Tibial artery (tissue), 4 donors: ENCODE measurements around the gene NSL1.
A peak's percentile ranks its signal among the peaks of the same experiment; 100 is the strongest.

Experiments
- DNase-seq, 2 donors: peaks; one replicate each; pipeline ENCODE4 v3.0.0-alpha.2; 2019
- H3K27ac ChIP-seq, 2 donors: fragments of 200-600 bp; sonication (generic) in 1 of 2; 1 replicate in 1 of 2; 2 replicates in 1 of 2; pipeline ENCODE4 v1.5.1; 2018 to 2019; ENCODE audit warnings: mild to moderate bottlenecking in 1 of 2
- H3K27me3 ChIP-seq, 2 donors: fragments of 200-600 bp; sonication (generic) in 1 of 2; one replicate each; pipeline versions ENCODE4 v1.5.1 to v1.6.0; 2016 to 2019
- H3K36me3 ChIP-seq, 3 donors: fragments of 200-600 bp; sonication (generic) in 2 of 3; one replicate each; pipeline ENCODE4 v1.5.1; 2016 to 2019; ENCODE audit warnings: mild to moderate bottlenecking in 2 of 3
- H3K4me1 ChIP-seq, 4 donors: fragments of 200-600 bp; sonication (generic) in 2 of 4; 1 replicate in 3 of 4; 2 replicates in 1 of 4; pipeline ENCODE4 v1.5.1; 2016 to 2019
- H3K4me3 ChIP-seq, 2 donors: fragments of 200-600 bp; sonication (generic) in 1 of 2; 1 replicate in 1 of 2; 2 replicates in 1 of 2; pipeline ENCODE4 v1.5.1; 2018 to 2019; ENCODE audit warnings: mild to moderate bottlenecking in 2 of 2
- H3K9me3 ChIP-seq, 3 donors: fragments of 200-600 bp; sonication (generic) in 1 of 3; one replicate each; pipeline ENCODE4 v1.5.1; 2016 to 2019
- intact Hi-C: fragments of 100-400 bp; cut with DNase I; formaldehyde crosslinking; loops from one replicate; pipeline ENCODE4 v1.15.0; 2023; ENCODE audit warnings: low total_unique reads
- TF ChIP-seq, protein P1 (sequence below), 2 experiments: fragments of 200-600 bp in 1 of 2; fragments of 450-650 bp in 1 of 2; IDR thresholded peaks; one replicate each; pipeline ENCODE4 v1.5.1; 2017 to 2019; ENCODE audit warnings: antibody characterized with exemption in 2 of 2, mild to moderate bottlenecking in 1 of 2, moderate library complexity in 1 of 2

Gene NSL1

DNA sequence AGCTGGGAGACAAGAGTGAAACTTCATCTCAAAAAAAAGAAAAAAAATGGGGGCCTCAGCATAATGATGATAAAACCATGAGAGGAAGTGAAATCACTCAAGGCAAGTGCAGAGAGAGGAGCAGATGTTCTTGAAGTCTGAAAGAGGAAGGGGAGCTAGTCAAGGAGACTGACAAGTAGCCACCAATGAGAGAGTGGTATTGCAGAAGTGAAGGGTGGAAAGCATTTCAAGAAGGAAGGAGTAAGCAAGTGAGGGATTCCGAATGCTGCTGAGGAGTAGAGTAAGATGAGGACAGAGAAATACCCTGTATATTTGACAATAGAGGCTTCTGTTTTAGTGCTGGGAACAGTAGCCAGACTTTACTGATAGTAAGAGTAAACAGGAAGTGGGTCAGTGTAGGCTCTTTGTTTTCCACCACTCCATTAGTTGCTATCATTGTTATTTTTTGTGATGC lies 3.0 kb upstream of the NSL1 start:
- no peaks in the 10 kb centered on the region for H3K27me3 ChIP-seq
- H3K9me3 ChIP-seq, result no peaks in the 10 kb centered on the region
- no peak overlapping the region for H3K4me3 ChIP-seq
- TF ChIP-seq, protein P1, sequence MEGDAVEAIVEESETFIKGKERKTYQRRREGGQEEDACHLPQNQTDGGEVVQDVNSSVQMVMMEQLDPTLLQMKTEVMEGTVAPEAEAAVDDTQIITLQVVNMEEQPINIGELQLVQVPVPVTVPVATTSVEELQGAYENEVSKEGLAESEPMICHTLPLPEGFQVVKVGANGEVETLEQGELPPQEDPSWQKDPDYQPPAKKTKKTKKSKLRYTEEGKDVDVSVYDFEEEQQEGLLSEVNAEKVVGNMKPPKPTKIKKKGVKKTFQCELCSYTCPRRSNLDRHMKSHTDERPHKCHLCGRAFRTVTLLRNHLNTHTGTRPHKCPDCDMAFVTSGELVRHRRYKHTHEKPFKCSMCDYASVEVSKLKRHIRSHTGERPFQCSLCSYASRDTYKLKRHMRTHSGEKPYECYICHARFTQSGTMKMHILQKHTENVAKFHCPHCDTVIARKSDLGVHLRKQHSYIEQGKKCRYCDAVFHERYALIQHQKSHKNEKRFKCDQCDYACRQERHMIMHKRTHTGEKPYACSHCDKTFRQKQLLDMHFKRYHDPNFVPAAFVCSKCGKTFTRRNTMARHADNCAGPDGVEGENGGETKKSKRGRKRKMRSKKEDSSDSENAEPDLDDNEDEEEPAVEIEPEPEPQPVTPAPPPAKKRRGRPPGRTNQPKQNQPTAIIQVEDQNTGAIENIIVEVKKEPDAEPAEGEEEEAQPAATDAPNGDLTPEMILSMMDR (IDR thresholded peaks at IDR 0.05), result no peak
- peaks cover 0 to 25% (median 11%) of the 10 kb centered on the region in 4 donors for H3K4me1 ChIP-seq
- H3K27ac ChIP-seq, result no peak overlapping the region
- intact Hi-C loops, result loop anchor here (10.0 kb wide), 2 partner anchors 60 to 320 kb away; partner anchors contain the start of gene FLVCR1
- peaks cover 4 to 27% (median 21%) of the 10 kb centered on the region in 3 donors for H3K36me3 ChIP-seq
- no peak for DNase-seq

DNA sequence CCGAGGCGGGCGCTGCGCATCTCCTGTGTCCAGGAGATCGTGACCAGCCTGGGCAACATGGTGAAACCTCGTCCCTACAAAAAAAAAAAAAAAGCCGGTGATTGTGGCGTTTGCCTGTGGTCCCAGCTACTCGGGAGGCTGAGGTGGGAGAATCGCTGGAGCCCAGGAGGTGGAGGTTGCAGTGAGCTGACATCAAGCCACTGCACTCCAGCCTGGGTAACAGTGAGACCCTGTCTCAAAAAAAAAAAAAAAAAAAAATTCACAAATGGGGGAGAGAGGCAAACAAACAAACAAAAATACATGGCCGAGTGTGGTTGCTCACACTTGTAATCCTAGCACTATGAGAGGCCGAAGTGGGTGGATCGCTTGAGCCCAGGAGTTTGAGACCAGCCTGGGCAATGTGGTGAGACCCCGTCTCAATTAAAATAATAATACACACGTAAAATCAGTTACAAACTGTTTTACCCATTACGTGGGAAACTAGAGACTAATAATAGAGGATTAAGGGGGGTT lies 875 bp upstream of the NSL1 start:
- no peaks in the 10 kb centered on the region for H3K9me3 ChIP-seq
- intact Hi-C loops, result loop anchor here (10.0 kb wide), 2 partner anchors 62 to 318 kb away; partner anchors contain the start of gene FLVCR1
- H3K27me3 ChIP-seq, result no peaks in the 10 kb centered on the region
- H3K36me3 ChIP-seq, result peaks cover 0 to 10% (median 9%) of the 10 kb centered on the region in 3 donors
- no peak for DNase-seq
- peak overlapping the region; percentile 97 to 98 for H3K27ac ChIP-seq
- peaks cover 0 to 30% (median 14%) of the 10 kb centered on the region in 4 donors for H3K4me1 ChIP-seq
- peak overlapping the region; percentile 74 to 95 for H3K4me3 ChIP-seq
- TF ChIP-seq, protein P1 (IDR thresholded peaks at IDR 0.05), result no peak

DNA sequence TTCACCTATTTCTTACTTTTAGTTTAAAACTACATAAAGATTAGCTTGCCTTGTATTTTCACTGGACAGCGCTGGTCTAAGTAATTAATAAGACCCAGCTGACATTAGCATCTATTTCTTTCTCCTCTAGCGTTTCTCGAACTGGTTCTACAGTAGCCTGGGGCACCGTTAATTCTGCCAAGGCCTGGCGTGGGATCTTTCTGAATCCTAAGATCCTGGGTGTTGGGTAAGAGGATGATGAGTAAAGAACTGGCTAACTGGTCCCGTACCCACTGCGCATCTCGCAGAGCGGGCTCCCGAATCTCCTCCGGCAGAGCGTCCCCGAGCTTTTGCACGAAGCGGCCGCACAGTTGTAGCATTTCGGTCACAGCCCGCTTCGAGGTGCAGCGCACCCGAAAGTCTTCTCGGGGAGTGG lies 309 bp downstream of the NSL1 start:
- intact Hi-C loops, result loop anchor here (10.0 kb wide), 2 partner anchors 64 to 316 kb away; partner anchors contain the start of gene FLVCR1
- peak in 1 of 2 donors; percentile 35 for DNase-seq

DNA sequence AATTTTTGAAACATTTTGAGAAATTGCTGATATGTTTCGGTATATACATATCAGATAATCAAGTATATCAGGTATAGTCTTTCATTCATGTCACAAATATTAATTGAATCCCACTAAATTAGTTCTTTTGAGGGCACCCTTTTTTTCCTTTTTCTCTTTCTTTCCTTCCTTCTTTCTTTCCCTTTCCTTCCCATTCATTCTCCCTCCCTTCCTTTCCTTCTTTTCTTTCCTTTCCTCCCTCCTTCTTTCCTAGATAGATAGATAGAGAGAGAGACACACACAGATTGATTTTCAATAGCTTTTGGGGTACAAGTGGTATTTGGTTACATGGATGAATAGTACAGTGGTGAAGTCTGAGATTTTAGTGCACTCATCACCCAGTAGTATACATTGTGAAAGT lies 5.7 kb downstream of the NSL1 start:
- Histone ChIP-seq H3K9me3 (no peaks in the 10 kb centered on the region), H3K27me3 (no peaks in the 10 kb centered on the region), H3K4me1 (peaks cover 0 to 18% (median 12%) of the 10 kb centered on the region in 4 donors), H3K4me3 (no peak overlapping the region), H3K36me3 (peaks cover 24 to 48% (median 34%) of the 10 kb centered on the region in 3 donors), H3K27ac (no peak overlapping the region)
- DNase-seq, result no peak
- TF ChIP-seq, protein P1 (IDR thresholded peaks at IDR 0.05), result no peak
- intact Hi-C loops, result loop anchor here (10.0 kb wide), 1 partner anchor 121 kb away; no protein-coding TSS in a partner anchor

More for the DNA sequence above, 309 bp downstream of the NSL1 start:
- H3K27ac ChIP-seq, result peak overlapping the region; percentile 97 to 98
- H3K4me1 ChIP-seq, result peaks cover 0 to 30% (median 14%) of the 10 kb centered on the region in 4 donors
- TF ChIP-seq, protein P1 (IDR thresholded peaks at IDR 0.05), result no peak
- no peaks in the 10 kb centered on the region for H3K9me3 ChIP-seq
- peaks cover 0 to 7% (median 4%) of the 10 kb centered on the region in 3 donors for H3K36me3 ChIP-seq
- H3K4me3 ChIP-seq, result peak overlapping the region; percentile 74 to 95
- no peaks in the 10 kb centered on the region for H3K27me3 ChIP-seq

DNA sequence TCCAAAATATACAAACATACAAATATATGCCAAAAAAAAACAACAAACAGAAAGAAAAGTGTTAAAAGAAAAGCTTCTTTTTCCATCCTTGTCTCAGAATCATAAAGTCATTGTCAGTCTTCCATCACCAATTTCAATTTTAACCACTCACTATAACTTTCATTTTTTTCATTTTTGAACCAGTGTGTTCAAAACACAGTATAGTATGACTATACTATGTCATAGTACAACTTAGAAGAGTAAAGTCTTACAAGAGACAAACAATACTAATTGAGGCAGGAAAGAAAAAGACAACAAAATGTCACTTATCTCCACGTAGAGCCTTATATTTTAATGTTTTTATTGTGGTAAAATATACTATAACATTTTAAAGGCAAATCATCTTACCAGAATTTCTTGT lies 7.6 kb downstream of the NSL1 start:
- no peak overlapping the region for H3K27ac ChIP-seq
- DNase-seq, result no peak
- TF ChIP-seq, protein P1 (IDR thresholded peaks at IDR 0.05), result no peak

More for the DNA sequence above, 7.6 kb downstream of the NSL1 start:
- Histone ChIP-seq H3K9me3 (no peaks in the 10 kb centered on the region), H3K4me3 (no peak overlapping the region), H3K4me1 (no peaks in the 10 kb centered on the region), H3K36me3 (peaks cover 28 to 48% (median 34%) of the 10 kb centered on the region in 3 donors), H3K27me3 (no peaks in the 10 kb centered on the region)
- intact Hi-C loops, result loop anchor here (10.0 kb wide), 1 partner anchor 119 kb away; no protein-coding TSS in a partner anchor
